Measurements from ENCODE around the gene AK1.

GRCh38 chr9:127867356-127868277, 9.9 kb downstream of the AK1 start:
- no peak for TF ChIP-seq CTCF (IDR thresholded peaks at IDR 0.05; ENCODE audit: control extremely low read depth in 1 of 3, insufficient read depth in 1 of 3, low read depth in 1 of 3, low read length in 3 of 3)
- TF ChIP-seq CREB1 (IDR thresholded peaks at IDR 0.05): no peak
- TF ChIP-seq EZH2 (IDR thresholded peaks at IDR 0.05; ENCODE audit: low read depth, low read length, severe bottlenecking): no peak
- TF ChIP-seq, protein P1, sequence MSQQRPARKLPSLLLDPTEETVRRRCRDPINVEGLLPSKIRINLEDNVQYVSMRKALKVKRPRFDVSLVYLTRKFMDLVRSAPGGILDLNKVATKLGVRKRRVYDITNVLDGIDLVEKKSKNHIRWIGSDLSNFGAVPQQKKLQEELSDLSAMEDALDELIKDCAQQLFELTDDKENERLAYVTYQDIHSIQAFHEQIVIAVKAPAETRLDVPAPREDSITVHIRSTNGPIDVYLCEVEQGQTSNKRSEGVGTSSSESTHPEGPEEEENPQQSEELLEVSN (IDR thresholded peaks at IDR 0.05): no peak

Data from H1 (cell line).